ENCODE data around the gene DISP2. TPM values are rescaled to one million over a fixed set of nuclear protein-coding genes. Genes with fewer than 3 reads are reported as not detected.

The DISP2 gene
- total RNA-seq, 1 experiment from 2014 or later: 0.24 TPM

DNA sequence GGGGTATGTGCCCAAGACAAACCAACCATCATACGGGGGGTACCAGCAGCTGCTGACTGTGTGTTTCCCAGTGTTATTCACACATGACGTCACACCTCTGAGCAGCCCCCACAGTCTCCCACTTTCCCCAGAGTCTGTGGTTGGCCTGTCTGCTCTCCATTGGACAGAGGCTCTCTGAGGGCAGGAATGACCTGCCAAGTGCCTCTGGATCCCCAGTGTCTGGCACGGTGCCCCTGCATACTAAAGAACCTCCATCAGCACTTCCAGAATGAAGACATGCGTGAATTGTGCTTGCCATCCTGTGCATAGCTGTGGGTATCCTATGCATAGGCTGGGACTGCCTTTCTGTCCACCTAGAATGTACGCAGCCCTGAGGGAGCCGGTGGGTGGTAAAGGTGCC is 13.8 kb upstream of the DISP2 start:
- peak; percentile 57 for DNase-seq (ENCODE audit: low read depth)

DNA sequence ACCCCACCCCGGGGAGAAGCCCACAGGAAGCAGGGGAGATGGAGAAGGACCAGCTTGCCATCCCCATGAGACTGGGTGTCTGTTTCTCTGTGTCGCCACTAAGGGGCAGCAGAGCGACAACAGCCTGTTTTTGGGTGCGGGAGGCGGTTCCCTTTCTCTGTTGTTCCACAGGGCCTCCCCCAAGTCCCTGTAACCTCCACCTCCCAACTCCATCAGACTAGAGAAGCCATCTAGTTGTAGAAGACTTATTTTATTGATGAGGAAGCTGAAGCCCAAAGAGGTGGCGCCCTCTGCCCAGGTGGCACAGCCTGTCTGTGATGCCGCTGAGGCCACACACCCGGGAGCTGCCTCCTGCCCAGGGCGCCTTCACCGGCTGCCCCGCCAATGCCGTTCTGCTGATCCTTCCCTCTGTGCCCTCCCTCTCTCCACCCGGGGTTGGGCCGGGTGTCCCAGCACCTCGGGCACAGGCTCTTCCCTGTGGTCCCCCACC is 13.3 kb upstream of the DISP2 start:
- peak; percentile 80 for DNase-seq (ENCODE audit: low read depth)

DNA sequence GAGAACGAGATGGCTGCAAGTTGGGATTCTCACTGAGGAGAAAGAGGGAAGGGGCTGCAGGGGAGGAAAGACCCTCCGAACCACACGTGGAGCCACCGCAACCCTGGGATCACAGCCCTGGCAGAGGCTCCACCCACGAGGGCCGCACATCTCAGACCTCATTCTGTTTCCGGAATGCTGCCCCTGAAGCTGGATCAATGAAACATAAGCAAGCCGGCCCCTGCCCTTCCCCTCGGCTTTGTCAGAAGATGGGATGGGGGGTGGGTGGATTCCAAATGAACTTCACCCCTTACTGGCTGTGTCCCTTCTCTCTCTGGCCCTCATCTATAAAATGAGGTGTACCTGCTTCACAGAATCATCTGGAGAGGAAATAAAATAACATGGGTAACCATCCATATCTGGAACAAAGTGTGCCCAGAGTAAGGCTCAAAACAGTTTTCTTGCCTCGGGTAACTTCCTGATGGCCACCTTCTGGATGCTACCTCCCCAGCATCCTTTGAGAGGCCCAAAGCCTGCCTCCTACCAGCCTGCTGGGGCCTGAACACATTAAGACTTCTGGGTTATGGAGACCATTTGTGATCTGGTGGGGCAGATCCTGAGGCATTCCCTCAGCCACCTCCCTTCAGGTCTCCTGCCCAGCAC is 12.7 kb upstream of the DISP2 start:
- DNase-seq (ENCODE audit: low read depth): no peak

DNA sequence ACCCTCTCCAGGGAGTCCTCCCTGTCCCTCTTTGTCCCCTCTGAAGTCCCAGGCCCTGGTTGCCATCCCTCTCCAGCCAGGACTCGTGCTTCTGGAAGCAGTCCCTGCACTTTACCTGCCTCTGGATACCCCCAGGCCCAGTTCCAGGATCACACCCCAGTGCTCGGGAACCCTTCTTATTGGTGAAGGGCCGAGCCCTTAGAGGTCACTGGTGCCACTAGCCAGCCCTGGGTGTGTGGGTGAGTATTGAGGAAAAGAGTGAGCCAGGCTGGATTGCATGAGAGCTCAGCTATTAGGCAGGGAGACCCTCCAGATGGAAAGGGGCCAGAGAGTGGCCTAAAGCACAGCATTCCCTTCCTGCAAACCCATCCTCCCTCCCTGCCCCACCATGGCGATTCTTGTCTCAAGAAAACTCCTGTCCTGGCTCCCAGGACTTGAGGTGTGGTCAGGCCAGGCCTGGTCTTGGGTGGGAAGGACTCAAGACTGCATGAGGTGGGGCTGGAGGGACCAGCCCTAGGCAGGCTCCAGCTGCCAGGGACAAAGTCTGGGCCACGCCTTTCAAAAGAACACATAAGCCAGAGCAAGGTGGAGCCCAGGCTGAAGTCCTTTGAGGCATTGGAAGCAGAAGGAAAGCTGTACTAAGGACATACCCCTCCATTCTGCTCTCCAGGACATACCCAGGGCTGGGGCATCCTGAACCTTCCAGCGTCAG is 12.0 kb upstream of the DISP2 start:
- no peak for DNase-seq (ENCODE audit: low read depth)

DNA sequence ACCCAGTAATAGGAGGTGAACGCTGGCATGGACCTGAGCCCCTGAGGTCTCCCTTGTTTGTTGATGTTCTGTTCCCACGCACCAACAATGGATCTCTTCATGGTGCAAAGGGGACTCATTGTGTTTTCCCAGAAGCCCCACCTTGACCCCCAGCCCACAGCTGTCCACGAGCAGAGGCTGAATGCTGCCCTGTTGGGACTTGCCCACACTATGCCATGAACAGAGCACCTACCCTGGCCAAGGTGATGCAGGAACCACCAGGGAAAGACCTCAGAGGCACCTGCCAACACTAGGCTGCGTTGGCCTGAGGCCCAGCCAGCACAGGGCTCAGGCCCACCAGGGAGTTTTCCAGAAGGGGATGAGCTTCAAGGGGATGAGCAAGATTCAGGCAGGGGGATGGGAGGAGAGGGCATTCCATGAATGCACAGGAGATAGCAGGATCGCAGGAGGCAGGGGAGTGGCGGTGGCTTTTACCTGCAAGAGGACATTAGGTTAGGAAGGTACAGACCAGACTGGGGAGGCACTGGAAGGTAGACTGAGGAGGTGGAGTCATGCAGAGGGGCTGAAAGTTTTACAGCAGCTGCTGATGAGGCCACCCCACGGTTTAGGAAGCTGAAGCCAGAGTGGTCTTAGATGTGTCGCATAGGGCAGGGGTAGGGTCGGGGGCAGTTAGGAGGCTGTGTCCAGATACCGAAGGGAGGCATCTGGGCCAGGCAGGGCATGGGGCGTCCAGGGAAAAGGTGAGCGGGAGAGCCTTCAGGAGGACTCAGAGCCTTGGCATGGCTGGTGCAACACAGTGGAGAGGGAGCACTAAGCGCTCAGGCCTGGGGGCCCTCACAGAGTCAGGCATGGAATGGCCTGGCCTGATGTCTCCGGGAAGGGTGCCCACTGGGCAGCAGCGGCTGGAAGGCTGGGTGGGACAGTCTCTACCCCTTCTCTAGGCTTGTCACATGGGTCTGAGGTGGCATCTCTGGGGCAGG is 11.2 kb upstream of the DISP2 start:
- no peak for DNase-seq (ENCODE audit: low read depth)

DNA sequence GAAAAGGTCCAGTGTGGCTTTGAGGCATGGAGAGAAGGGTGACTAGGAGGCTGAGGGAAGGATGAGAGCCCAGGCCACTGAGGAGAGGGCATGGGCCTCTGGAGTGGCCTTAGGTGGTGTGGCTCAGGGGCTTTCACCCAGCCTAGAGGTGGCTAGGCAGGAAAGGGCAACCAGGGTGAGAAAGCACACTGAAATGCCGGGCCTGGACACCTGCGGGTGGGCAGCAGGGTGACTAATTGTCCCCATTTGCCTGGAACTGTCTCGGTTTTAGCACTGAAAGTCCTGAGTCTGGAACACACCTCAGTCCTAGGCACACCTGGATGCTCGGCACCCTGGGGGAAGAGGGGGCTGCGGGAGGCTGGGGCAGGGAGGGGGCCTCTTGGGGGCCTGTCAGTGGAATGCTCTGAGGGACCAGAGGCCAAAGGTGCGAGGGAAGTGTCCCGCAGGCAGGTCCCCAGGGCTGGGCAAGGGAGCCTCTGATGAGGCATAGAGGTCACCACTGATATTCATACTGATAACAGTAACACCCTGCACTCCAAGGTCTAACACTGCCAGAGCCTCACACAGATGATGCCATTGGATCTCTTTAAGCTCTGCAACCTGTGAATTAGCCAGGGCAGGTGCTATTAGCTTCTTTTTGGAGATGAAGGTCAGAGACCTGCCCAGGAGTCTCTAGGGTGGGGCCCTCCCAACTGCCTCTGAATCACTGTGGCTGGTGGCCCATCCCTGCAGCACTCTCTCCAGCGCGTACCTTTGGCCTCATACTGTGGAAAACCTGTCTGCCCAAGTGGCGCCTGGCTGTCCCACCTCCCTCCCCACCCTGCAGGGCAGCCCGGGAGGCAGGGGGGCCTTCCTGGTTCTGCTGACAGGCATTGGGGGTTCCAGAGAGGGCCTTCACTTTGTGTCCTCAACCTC is 10.2 kb upstream of the DISP2 start:
- no peak for DNase-seq (ENCODE audit: low read depth)

DNA sequence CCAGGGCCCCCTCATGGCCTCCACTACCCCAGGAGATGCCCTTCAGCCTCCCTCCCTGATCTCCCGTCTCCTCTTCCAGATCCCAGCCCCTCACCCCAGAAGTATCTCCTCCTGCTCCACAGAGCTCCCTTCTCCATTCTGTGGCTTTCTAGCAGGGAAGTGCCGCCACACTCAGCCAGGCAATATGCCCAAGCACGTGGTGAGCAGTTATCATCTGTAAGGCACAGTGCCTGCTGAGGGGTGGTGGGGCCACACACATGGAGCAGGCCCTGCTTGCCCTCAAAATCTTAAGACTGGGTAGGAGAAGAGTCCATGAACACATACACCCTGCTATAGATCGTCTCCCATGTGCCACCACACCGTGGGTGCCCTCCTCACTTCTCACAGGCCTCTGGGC is 9.5 kb upstream of the DISP2 start:
- no peak for DNase-seq (ENCODE audit: low read depth)

DNA sequence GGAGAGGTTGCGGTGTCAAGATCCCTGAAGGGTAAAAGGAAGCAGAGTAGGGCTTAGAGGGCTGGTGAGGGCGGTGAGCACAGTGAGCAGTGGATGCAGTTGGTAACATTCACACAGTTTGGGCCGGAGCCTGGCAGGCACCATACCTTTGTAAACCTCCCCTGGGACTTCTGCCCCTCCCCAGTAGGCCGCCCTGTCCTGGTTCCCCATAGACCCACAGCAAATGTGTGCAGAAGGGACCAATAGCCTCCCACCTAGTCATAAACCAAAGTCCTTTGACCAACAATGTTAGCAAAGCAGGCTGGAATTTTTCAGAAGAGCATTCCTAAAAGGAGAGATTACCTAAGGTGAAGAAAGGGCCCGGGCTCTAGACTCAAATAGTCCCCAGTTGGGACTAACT is 8.9 kb upstream of the DISP2 start:
- no peak for DNase-seq (ENCODE audit: low read depth)

DNA sequence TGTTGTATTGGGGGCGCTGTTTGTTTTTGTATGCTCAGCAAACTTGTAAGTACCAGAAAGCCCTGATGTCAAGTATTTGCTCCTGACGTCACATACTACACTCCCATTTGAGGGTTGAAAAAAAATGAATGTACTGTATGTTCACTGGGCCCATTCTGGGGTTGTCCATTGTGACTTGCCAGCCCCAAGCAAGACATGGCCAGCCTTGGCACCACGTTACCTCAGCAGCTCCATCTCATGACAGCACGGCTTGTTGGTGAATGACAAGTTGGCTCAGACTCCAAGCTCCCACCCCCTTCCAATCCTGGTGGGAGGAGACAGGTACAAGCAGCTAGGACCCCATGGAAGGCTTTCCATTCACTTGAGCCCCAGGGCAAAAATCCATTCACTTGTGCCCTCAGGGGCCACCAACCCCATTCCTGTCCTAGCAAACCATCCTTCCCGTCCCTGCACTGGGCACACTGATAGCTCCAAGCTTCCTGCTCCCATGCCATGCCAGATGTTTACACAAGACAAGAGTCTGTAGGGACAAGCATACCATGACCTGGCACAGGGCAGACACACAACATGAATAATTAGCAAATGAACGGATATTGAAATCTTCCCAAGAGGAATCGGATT is 5.6 kb upstream of the DISP2 start:
- DNase-seq (ENCODE audit: low read depth): no peak

DNA sequence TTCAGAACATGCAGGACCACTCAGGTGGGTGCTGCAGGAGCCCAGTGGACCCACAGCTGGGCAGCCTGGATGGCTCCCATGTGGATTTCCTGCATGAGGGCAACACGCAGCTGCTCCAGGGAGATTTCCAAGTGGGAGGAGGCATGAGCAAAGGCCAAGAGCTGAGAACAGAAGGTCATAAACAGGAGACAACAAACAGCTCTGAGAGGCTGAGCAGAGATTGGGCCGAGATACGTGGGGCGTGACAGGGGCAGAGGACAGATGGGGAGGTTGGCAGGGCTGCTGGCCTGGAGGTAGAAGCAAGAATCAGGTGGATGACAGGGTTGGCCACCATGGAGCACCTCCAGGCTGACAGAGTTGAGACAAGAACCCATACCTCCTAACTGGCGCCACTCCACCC is 4.3 kb upstream of the DISP2 start:
- no peak for DNase-seq (ENCODE audit: low read depth)

DNA sequence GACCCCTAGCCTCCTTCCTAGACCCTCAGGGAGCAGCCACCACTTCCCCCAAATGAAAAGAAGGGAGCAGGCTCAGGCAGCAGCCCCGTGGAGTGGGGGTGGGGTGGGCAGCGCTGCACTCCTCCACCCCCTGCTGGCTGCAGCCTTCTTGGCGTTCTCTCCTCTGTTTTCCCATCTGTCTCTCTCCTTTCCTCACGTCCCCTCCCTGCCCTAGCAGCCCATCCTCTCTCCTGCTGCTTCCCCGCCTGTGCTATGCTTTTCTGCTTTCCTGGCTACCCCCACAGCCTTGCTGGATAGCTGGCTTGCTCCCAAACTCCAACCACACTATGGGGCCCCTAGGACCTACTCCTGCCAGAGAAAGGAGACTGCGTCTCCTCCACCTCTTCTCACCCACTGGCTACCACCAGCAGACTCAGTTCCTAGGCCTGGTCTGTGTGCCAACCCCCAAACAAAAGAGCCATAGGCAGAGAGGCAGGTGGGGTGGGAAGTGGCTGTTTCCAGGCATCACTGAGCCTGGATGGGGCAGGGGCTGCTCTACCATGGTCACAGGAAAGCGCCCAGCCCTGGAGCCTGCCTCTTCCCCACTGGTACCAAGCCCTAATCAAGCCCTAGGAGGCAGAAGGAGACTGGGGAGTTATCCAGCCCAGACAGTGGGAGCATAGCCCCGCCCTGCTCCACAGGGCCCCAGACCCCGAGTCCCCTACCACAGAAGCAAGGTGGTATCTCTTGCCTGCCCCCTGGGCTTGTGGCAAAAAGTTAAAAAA is 3.4 kb upstream of the DISP2 start:
- peak; percentile 50 for DNase-seq (ENCODE audit: low read depth)

DNA sequence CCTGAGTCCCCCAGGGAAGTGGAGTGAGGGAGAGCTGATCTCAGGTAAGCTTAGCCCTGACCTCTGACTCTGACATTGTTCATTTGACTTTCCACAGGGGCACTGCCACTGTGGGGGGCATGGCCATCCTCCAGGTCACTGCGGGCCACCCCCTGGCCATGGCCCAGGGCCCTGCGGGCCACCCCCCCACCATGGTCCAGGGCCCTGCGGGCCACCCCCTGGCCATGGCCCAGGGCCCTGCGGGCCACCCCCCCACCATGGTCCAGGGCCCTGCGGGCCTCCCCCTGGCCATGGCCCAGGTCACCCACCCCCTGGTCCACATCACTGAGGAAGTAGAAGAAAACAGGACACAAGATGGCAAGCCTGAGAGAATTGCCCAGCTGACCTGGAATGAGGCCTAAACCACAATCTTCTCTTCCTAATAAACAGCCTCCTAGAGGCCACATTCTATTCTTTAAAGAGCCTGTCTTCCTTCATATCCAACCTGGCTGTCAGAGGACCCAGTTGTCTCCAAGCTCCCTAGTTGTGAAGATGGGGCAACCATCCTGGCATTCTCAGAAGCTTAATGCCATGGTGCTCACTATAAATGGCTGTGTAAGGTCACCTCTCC is 1.9 kb upstream of the DISP2 start:
- DNase-seq (ENCODE audit: low read depth): no peak

DNA sequence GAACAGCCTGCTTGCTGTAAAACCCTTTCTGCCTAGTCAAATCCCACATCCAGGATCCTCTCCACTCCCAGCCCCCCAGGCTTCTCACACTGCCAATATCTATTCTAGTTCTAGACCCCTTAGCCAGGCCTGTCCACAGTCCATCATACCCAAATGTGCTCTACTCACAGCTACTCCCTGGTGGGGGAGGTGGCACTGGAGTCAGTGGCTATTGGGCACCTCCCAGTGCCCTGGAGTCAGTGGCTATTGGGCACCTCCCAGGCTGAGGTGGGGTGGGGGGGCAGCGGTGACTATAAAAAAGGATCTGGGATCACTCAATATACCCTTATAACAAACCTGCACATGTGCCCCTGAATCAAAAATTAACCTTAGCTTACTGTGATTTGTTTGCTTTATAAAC is 773 bp upstream of the DISP2 start:
- DNase-seq (ENCODE audit: low read depth): no peak

DNA sequence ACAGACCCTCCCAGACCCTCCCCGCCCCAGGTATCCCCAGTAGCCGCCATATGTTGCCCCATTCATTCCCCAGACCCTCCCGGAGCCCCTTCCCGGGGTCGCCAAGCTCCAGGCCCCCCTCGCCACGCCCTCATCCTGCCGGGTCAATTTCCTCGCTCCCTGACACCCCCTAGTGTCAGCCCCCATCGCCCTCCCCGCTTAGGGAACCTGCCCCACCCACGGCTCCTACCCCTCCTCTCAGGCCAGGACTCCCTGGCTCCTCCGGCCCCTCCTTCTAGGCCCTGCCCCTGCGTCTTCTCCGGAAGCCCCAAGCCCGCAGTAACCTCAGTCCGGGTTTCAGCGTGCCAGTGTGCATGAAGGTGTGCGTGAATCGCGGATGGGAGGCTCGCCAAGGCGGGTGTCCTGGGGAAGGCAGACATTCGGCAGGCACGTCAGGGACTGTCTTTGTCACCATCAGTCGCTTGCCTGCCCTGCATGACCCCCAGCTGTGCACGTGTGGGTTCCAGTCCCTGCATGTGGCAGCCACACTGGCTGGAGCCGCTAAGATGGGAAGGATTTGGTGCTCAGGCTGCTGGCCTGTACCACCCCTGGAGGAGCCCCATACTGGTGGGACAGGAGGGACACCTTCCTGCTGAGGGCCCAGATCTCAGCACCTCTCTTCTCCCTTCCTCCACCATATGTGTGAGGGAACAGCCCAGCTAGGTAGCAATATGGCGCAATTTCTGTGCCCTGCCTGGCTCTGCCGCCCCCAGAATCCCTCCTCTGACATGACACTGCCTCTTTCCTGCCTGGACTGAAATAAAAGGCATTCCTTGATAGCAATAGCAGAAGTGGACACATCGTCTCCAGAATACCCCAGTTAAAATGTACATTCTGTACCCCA is 693 bp downstream of the DISP2 start:
- DNase-seq (ENCODE audit: low read depth): peak; percentile 26

DNA sequence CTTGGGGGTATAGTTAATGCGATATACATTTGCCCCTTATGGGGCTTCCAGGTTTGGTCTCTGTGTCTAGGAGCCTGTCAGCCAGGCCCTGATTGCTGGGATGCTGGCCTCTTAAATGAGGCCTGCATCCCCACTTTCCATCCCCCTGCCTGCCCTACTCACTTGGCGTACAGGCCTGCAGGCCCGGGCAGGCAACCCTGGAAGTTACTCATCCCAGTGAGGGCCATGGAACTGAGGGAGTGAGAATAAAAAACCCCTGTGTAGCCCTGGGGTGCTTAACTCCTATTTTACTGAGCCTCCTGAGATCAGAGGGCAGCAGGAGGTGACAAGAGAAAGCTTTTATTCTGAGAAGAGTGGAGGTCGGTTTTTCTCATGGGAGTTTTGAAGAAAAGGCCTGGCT is 2.0 kb downstream of the DISP2 start:
- DNase-seq (ENCODE audit: low read depth): no peak

DNA sequence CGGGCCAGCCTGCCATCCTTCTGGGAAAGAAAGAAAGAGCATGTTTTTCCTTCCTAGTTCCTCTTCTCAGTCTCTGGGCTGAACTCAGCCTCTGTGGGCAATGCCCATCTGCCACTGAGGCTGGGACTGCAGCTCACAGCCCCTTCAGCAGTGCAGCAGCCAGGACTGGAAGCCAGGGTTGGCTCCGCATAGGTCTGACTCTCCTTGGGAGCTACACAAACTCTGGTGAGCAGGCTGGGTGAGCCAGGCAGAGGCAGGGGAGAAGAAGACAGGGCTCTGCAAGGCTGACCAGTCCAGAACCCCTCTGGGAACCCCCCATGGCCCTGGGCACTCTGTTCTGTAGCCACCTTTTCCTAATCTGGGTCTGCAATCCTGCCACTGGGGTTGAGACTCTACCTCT is 3.6 kb downstream of the DISP2 start:
- DNase-seq (ENCODE audit: low read depth): no peak

DNA sequence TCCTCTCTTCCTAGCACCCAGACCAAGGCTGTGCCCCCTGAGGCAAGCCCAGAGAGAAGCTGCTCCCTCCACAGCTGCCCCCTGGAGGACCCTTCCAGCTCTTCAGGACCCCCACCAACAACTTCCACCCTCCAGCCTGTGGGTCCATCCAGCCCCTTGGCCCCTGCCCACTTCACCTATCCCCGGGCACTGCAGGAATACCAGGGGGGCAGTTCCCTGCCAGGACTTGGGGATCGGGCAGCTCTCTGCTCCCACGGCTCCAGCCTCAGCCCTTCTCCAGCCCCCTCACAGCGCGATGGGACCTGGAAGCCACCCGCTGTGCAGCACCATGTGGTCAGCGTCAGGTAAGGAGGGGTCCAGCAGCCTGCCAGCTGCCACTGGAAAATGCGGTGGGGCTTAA is 5.6 kb downstream of the DISP2 start:
- DNase-seq (ENCODE audit: low read depth): no peak

DNA sequence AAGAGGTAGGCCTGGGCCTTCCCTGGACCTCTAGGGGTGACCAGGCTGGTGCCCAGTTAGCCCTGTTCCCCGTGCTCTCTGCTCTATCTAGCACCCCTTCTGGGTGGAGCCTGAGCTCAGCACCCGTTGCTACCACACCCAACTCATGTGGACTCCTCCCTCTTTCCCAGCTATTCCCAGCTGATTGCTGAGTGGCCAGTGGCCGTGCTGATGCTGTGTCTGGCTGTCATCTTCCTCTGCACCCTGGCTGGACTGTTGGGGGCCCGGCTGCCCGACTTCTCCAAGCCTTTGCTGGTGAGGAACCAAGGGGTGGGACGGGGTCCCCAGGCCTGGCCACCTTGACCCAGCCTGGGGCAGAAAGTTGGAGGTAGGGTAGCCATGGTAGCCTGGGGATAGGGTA is 6.2 kb downstream of the DISP2 start:
- no peak for DNase-seq (ENCODE audit: low read depth)

DNA sequence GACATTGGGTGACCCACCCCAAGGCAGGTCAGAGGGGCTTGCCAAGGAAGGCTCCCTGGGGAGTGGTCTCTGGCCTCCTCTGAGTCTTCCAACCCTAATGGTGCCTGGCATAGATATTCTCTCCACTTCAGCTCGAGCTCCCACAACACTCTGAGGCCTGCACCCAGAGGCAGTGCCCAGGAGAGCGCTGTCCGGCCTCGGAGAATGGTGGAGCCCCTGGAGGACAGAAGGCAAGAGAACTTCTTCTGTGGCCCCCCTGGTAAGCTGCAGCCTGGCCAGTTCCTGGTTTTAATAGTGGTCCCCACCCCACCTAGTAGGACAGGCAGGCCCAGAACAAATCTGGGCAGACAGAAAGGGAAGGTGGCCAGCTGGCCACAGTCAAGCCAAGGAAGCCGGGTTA is 7.0 kb downstream of the DISP2 start:
- DNase-seq (ENCODE audit: low read depth): no peak
